Measurements from ENCODE around the gene CELSR1. TPM values are rescaled to one million over a fixed set of nuclear protein-coding genes. Genes with fewer than 3 reads are reported as not detected.

Gene CELSR1
- total RNA-seq, 1 experiment from 2014 or later, result 14.2 TPM

DNA sequence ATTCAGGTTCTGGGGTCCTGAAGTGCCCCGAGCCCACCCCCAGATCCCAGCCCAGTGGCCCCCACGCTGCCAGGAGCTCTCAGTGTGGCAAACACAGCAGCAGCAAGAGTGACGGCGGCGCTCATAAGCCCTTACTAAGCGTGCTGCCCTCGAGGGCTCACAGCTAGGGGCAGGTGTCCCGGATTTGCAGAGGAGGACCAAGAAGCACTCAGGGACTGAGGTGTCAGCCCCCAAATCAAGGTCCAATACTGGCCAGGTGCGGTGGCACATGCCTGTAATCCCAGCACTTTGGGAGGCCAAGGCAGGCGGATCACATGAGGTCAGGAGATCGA is 25.4 kb downstream of the CELSR1 start:
- Histone ChIP-seq H3K9me3 (ENCODE audit: low read length) (no peaks in the 10 kb centered on the region), H3K4me2 (ENCODE audit: low read length) (no peak overlapping the region), H3K79me2 (ENCODE audit: low read length) (peaks cover 10% of the 10 kb centered on the region; the same call in 1 of the 2 replicates), H3K4me1 (ENCODE audit: insufficient read depth, low read length) (peaks cover 17% of the 10 kb centered on the region), H3K27me3 (ENCODE audit: low read length) (no peaks in the 10 kb centered on the region), H3K9ac (ENCODE audit: low read length) (no peak overlapping the region), H3K36me3 (ENCODE audit: low read depth, low read length) (no peaks in the 10 kb centered on the region), H3F3A (ENCODE audit: low read length, unreplicated experiment) (no peaks in the 10 kb centered on the region), H4K20me1 (ENCODE audit: low read length) (no peaks in the 10 kb centered on the region), H3K27ac (ENCODE audit: low read length) (no peak overlapping the region), H2AFZ (ENCODE audit: low read length) (no peak overlapping the region), H3K4me3 (ENCODE audit: low read length) (no peak overlapping the region), H3K9me2 (replicated peaks; ENCODE audit: low read length) (no peaks in the 10 kb centered on the region)
- no peak for DNase-seq
- ChIA-PET POLR2A (ENCODE audit: unreplicated experiment) (no interaction called here), CTCF (no interaction called here)
- ATAC-seq, result no peak
- no TSS peak for BruUV-seq (replicated peaks)
- TF ChIP-seq EZH2phosphoT487 (IDR thresholded peaks at IDR 0.05; ENCODE audit: borderline replicate concordance, low read length) (no peak), EZH2 (IDR thresholded peaks at IDR 0.05; ENCODE audit: low read length, unreplicated experiment) (no peak)
- TF ChIP-seq, protein P1, sequence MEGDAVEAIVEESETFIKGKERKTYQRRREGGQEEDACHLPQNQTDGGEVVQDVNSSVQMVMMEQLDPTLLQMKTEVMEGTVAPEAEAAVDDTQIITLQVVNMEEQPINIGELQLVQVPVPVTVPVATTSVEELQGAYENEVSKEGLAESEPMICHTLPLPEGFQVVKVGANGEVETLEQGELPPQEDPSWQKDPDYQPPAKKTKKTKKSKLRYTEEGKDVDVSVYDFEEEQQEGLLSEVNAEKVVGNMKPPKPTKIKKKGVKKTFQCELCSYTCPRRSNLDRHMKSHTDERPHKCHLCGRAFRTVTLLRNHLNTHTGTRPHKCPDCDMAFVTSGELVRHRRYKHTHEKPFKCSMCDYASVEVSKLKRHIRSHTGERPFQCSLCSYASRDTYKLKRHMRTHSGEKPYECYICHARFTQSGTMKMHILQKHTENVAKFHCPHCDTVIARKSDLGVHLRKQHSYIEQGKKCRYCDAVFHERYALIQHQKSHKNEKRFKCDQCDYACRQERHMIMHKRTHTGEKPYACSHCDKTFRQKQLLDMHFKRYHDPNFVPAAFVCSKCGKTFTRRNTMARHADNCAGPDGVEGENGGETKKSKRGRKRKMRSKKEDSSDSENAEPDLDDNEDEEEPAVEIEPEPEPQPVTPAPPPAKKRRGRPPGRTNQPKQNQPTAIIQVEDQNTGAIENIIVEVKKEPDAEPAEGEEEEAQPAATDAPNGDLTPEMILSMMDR (conservative IDR thresholded peaks at IDR 0.05; ENCODE audit: low read depth, low read length), result no peak
- intact Hi-C loops (cut with micrococcal nuclease), result no loop called here

DNA sequence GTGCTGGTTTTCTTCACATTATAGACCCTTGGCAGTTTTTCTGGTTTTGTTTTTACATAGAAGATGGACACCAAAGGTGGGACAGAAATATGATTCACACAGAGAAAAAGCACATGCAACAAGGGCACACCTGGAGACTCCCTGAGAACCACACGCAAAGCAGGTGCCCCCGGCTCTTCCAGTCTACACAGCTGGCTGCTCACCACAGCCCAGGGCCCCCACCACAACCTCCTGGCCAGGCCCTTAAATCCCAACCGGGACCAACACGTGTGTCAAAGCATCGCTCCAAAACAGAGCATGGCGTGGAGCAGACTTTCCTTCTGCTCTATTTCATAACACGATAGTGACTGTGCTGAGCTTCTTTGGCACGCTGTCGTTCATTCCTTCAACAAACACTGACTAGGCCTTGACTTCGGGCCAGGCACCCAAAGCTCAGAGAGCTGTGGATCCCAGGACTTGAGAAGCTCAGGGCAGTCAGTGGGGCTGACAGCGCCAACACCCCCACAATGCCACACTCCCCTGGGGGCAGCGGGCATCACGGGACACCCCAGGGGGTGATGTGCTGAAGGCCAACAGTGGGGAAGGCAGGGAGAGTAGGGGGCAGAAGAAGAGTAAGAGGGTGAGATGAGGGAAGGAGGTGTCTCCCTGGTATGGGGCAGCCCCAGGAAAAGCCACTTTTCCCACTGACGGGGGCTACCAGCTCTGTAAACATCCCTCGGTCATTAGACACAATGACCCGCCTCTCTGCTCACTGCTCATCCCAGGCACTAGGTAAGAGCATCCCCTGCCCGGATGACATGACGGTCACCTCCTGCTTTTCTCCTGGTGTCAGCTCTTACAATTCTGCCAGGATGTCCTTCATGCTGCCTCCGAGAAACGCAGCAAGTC is 26.0 kb downstream of the CELSR1 start:
- no peak for ATAC-seq
- no TSS peak for BruUV-seq (replicated peaks)

DNA sequence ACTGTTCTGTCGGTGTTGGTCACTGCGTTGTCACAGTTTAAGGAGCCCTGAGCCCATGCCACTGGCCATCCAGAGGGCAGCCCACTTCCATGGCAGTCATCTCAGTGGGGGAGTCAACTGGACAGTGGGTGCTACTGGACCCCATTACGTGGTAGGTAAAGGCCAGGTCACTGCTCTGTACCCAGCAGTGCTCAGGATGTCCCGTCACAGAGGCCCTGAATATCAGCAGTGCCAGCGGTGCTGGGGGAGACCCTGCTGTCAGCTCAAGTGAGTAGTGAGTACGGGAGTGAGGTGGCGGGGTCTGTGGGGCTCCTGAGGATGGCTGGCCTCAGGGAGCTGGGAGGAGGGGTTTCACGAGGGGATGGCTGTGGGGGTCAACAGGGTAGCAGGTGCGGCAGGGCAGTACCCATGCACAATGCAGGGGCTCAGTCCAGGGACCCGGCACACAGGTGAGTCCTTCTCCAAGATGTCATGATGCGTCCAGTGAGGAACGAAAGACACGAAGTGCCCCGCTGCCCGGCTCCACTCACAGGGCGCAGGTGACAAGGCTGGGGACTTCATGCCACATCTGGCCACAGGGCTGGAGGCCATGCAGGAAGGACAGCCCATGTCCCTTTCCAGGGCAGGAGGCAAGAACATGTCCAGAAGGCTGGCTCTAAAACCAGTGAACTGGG is 27.9 kb downstream of the CELSR1 start:
- H2AFZ ChIP-seq (ENCODE audit: low read length), result no peak overlapping the region
- no peak overlapping the region for H3K4me2 ChIP-seq (ENCODE audit: low read length)
- CTCF ChIA-PET, result no interaction called here
- intact Hi-C loops (cut with micrococcal nuclease), result no loop called here
- no peak overlapping the region for H3K9ac ChIP-seq (ENCODE audit: low read length)
- BruUV-seq (replicated peaks), result no TSS peak
- no peak overlapping the region for H3K4me3 ChIP-seq (ENCODE audit: low read length)
- no peaks in the 10 kb centered on the region for H3K9me2 ChIP-seq (replicated peaks; ENCODE audit: low read length)
- peaks cover 5% of the 10 kb centered on the region for H3K4me1 ChIP-seq (ENCODE audit: insufficient read depth, low read length)
- no peak overlapping the region for H3K27ac ChIP-seq (ENCODE audit: low read length)
- no peaks in the 10 kb centered on the region for H3K27me3 ChIP-seq (ENCODE audit: low read length)
- no peaks in the 10 kb centered on the region for H3K36me3 ChIP-seq (ENCODE audit: low read depth, low read length)
- H4K20me1 ChIP-seq (ENCODE audit: low read length), result no peaks in the 10 kb centered on the region
- POLR2A ChIA-PET (ENCODE audit: unreplicated experiment), result no interaction called here
- no peaks in the 10 kb centered on the region for H3F3A ChIP-seq (ENCODE audit: low read length, unreplicated experiment)
- no peak for DNase-seq
- peaks cover 6% of the 10 kb centered on the region; the same call in 1 of the 2 replicates for H3K79me2 ChIP-seq (ENCODE audit: low read length)
- TF ChIP-seq EZH2phosphoT487 (IDR thresholded peaks at IDR 0.05; ENCODE audit: borderline replicate concordance, low read length) (no peak), EZH2 (IDR thresholded peaks at IDR 0.05; ENCODE audit: low read length, unreplicated experiment) (no peak)
- TF ChIP-seq, protein P1 (conservative IDR thresholded peaks at IDR 0.05; ENCODE audit: low read depth, low read length), result no peak
- H3K9me3 ChIP-seq (ENCODE audit: low read length), result no peaks in the 10 kb centered on the region
- no peak for ATAC-seq

More for the DNA sequence above, 26.0 kb downstream of the CELSR1 start:
- TF ChIP-seq EZH2phosphoT487 (IDR thresholded peaks at IDR 0.05; ENCODE audit: borderline replicate concordance, low read length), result no peak
- no peaks in the 10 kb centered on the region for H3F3A ChIP-seq (ENCODE audit: low read length, unreplicated experiment)
- ChIA-PET CTCF (no interaction called here), POLR2A (ENCODE audit: unreplicated experiment) (no interaction called here)
- H3K79me2 ChIP-seq (ENCODE audit: low read length), result peaks cover 10% of the 10 kb centered on the region; the same call in 1 of the 2 replicates
- no peak overlapping the region for H3K4me3 ChIP-seq (ENCODE audit: low read length)
- no peaks in the 10 kb centered on the region for H3K27me3 ChIP-seq (ENCODE audit: low read length)
- H3K36me3 ChIP-seq (ENCODE audit: low read depth, low read length), result no peaks in the 10 kb centered on the region
- H3K4me1 ChIP-seq (ENCODE audit: insufficient read depth, low read length), result peaks cover 17% of the 10 kb centered on the region
- no peaks in the 10 kb centered on the region for H3K9me3 ChIP-seq (ENCODE audit: low read length)
- no peaks in the 10 kb centered on the region for H4K20me1 ChIP-seq (ENCODE audit: low read length)
- no peak overlapping the region for H3K9ac ChIP-seq (ENCODE audit: low read length)
- H3K4me2 ChIP-seq (ENCODE audit: low read length), result no peak overlapping the region
- no peak for DNase-seq
- H3K9me2 ChIP-seq (replicated peaks; ENCODE audit: low read length), result no peaks in the 10 kb centered on the region
- H2AFZ ChIP-seq (ENCODE audit: low read length), result no peak overlapping the region
- no peak overlapping the region for H3K27ac ChIP-seq (ENCODE audit: low read length)
- intact Hi-C loops (cut with micrococcal nuclease), result no loop called here

Data from PC-3 (cell line).